Measurements from ENCODE around the gene RBM17.
A peak's percentile ranks its signal among the peaks of the same experiment; 100 is the strongest.
"Not testable (repeated sequence)": the region's sequence is repeated elsewhere in the genome, so short reads cannot be mapped to it uniquely, and the experiment has no call there.

RBM17 gene

DNA sequence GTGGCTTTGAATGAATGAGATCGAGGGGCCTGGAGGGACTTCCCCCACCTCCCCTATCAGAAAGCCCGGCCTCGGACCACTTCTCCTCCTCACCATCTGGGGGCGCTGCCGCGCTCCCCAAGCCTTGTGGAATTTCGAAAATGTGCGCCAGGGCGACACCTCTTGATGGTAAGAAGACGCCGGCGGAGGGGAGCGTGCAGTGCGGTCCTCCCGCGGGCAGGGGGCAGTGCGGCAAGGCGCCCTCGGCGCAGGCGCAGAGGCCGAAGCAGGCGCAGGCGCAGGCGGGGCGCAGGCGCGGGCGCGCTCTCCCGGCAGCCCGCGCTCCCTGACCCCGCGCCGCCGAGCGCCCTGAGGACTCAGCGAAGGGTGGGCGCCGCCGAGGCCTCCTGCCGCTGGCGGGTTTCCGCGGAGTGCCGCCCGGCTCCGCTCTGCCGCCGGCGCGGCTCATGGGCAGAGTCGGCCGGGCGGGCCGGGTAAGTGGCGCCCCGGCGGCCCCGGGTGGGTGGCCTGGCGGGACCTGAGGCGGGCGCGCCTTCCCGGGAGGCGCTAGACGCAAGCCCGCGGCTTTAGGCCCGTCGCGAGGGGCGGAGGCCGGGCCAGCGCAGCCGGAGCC lies at the start of gene RBM17:
Gene RBM17, plus strand, starts transcription at position 314 of the 613 bp plus-strand sequence. CDS start 8,032 bp downstream, outside the sequence.
- TF ChIP-seq, protein P1, sequence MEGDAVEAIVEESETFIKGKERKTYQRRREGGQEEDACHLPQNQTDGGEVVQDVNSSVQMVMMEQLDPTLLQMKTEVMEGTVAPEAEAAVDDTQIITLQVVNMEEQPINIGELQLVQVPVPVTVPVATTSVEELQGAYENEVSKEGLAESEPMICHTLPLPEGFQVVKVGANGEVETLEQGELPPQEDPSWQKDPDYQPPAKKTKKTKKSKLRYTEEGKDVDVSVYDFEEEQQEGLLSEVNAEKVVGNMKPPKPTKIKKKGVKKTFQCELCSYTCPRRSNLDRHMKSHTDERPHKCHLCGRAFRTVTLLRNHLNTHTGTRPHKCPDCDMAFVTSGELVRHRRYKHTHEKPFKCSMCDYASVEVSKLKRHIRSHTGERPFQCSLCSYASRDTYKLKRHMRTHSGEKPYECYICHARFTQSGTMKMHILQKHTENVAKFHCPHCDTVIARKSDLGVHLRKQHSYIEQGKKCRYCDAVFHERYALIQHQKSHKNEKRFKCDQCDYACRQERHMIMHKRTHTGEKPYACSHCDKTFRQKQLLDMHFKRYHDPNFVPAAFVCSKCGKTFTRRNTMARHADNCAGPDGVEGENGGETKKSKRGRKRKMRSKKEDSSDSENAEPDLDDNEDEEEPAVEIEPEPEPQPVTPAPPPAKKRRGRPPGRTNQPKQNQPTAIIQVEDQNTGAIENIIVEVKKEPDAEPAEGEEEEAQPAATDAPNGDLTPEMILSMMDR (conservative IDR thresholded peaks at IDR 0.05; ENCODE audit: low read depth, low read length), result peak; percentile 100
- peak within 1 kb of the TSS; percentile 95 for H3K4me3 ChIP-seq (ENCODE audit: low read length)
- DNase-seq (ENCODE audit: low read depth), result peak; percentile 71

- no peak overlapping the region for H3K4me3 ChIP-seq (ENCODE audit: low read length)
- DNase-seq (ENCODE audit: low read depth), result no peak
- TF ChIP-seq, protein P1 (conservative IDR thresholded peaks at IDR 0.05; ENCODE audit: low read depth, low read length), result no peak
Measured at GRCh38 chr10:6039711-6040110, 49.1 kb upstream of the RBM17 start.

DNA sequence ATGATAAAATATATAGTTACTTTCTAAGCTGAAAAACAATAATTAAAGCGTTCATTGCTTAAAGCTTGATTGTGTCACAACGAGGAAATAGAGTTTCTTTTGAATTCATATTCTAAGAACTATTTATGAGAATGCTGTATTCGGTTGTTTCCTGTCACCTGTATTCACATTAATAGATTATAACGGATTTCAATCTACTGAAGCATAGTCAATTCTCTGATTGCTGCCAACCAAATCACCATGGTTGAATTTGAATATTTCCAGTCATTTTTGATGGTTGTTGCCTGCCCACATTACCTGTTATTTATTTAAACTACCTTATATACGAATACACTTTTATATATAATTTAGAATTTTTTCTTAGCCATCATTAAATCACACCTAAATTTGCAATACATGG lies 48.6 kb upstream of the RBM17 start:
- TF ChIP-seq, protein P1 (conservative IDR thresholded peaks at IDR 0.05; ENCODE audit: low read depth, low read length), result no peak
- no peak for DNase-seq (ENCODE audit: low read depth)

DNA sequence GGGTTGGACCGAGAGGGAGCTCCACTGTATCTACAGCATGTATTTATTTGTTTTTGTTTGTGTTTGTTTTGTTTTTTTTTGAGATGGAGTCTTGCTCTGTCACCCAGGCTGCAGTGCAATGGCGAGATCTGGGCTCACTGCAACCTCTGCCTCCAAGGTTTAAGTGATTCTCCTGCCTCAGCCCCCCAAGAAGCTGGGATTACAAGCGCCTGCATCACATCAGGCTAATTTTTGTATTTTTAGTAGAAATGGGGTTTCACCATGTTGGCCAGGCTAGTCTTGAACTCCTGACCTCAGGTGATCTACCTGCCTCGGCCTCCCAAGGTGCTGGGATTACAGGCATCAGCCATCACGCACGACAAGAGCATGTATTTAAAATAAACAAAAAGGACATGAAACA lies 45.5 kb upstream of the RBM17 start:
- H3K4me3 ChIP-seq (ENCODE audit: low read length); DNase-seq (ENCODE audit: low read depth): not testable (repeated sequence)

More for the DNA sequence above, 48.6 kb upstream of the RBM17 start:
- H3K4me3 ChIP-seq (ENCODE audit: low read length), result no peak overlapping the region

DNA sequence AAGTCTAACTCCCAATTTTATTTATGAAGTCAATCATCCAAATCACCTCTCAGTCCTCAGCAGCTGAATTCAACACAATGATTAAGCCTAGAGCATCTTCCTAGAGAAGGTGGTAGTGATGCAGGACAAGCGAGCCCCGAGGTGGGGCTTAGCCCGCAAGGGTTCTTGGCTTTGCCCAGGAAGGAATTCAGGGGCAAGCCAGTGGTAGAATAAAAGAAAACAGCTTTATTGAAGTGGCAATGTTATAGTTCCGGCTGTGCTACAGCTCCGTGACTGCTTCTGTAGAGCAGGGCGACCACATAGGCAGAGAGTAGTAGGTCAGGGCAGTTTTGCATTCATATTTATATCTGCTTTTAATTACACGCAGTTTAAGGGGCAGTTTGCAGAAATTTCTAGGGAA lies 44.8 kb upstream of the RBM17 start:
- TF ChIP-seq, protein P1 (conservative IDR thresholded peaks at IDR 0.05; ENCODE audit: low read depth, low read length), result no peak
- no peak for DNase-seq (ENCODE audit: low read depth)
- H3K4me3 ChIP-seq (ENCODE audit: low read length), result no peak overlapping the region

DNA sequence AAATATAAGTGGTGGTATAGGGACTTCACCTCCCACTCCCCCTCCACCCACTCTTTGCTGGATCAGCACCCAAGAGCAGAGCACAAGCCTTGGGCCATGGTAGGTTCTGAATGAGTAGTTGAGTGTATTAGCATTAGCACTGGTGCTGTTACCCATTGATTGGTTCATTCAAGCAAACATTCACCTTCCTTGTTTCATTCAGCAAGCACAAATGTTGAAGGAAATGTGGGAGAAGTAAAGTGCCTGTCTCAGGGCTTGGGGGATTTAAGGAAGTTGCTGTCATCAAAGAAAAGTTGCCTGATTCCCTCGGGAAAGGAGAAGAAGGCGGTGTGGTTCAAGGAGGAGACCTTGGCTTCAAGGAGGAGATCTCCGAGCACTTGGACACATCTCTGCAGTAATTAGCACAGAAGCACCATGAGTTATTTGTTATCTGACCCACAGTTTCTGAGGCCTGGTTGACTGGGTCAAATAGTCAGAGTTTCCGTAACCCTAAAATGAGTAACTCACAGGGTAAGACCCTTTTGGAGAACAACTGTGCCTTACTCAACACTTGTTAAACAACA lies 44.0 kb upstream of the RBM17 start:
- TF ChIP-seq, protein P1 (conservative IDR thresholded peaks at IDR 0.05; ENCODE audit: low read depth, low read length), result no peak
- H3K4me3 ChIP-seq (ENCODE audit: low read length), result no peak overlapping the region
- no peak for DNase-seq (ENCODE audit: low read depth)

- H3K4me3 ChIP-seq (ENCODE audit: low read length), result no peak overlapping the region
- DNase-seq (ENCODE audit: low read depth), result no peak
- TF ChIP-seq, protein P1 (conservative IDR thresholded peaks at IDR 0.05; ENCODE audit: low read depth, low read length), result no peak
Measured at GRCh38 chr10:6045314-6045848, 43.5 kb upstream of the RBM17 start.

Measured in retinal pigment epithelial cell (primary cell).